GM23338 (cell line): ENCODE data around the gene INO80B. TPM values are rescaled to one million over a fixed set of nuclear protein-coding genes. Genes with fewer than 3 reads are reported as not detected.

Source experiments
- ATAC-seq: fragments of 200-7000 bp; cut with Tn5 transposase; 3 replicates; pipeline ENCODE4 v1.9.1; 2020
- DNase-seq: peaks from one replicate; pipeline ENCODE4 v3.0.0-alpha.2; 2015; ENCODE audit warnings: low spot score
- H2AFZ ChIP-seq: fragments of 200-600 bp; sonication (generic); 2 replicates; pipeline ENCODE4 v1.8.0; 2016; ENCODE audit warnings: antibody characterized with exemption, mild to moderate bottlenecking, moderate library complexity
- H3F3A ChIP-seq: fragments of 200-600 bp; sonication (generic); replicated peaks from 2 replicates; pipeline ENCODE4 v1.8.0; 2017; ENCODE audit warnings: antibody characterized with exemption, mixed run types, low read depth
- H3K27ac ChIP-seq: fragments of 200-600 bp; sonication (generic); 2 replicates; pipeline ENCODE4 v1.6.1; 2016; ENCODE audit warnings: low read depth
- H3K27me3 ChIP-seq: fragments of 200-600 bp; sonication (generic); 2 replicates; pipeline ENCODE4 v1.8.0; 2016; ENCODE audit warnings: mild to moderate bottlenecking, mixed run types, moderate library complexity; ENCODE audit not compliant: insufficient read depth
- H3K36me3 ChIP-seq: fragments of 200-600 bp; sonication (generic); 2 replicates; pipeline ENCODE4 v1.8.0; 2016; ENCODE audit warnings: mild to moderate bottlenecking; ENCODE audit not compliant: insufficient read depth
- H3K4me1 ChIP-seq: fragments of 200-600 bp; sonication (generic); 2 replicates; pipeline ENCODE4 v1.8.0; 2016; ENCODE audit warnings: mild to moderate bottlenecking, moderate library complexity; ENCODE audit not compliant: insufficient read depth
- H3K4me2 ChIP-seq: fragments of 200-600 bp; sonication (generic); 2 replicates; pipeline ENCODE4 v1.7.1; 2017; ENCODE audit warnings: mixed run types
- H3K4me3 ChIP-seq: fragments of 200-600 bp; sonication (generic); 2 replicates; pipeline ENCODE4 v1.6.1; 2016; ENCODE audit warnings: mixed run types
- H3K79me2 ChIP-seq: fragments of 200-600 bp; sonication (generic); replicated peaks from 2 replicates; pipeline ENCODE4 v1.8.0; 2017; ENCODE audit warnings: mild to moderate bottlenecking; ENCODE audit not compliant: insufficient read depth
- H3K9me2 ChIP-seq: fragments of 200-600 bp; sonication (generic); 2 replicates; pipeline ENCODE4 v1.8.0; 2017; ENCODE audit not compliant: insufficient read depth
- H4K20me1 ChIP-seq: fragments of 200-600 bp; sonication (generic); replicated peaks from 2 replicates; pipeline ENCODE4 v1.8.0; 2017; ENCODE audit warnings: mild to moderate bottlenecking; ENCODE audit not compliant: insufficient read depth
- H3K27ac Mint-ChIP-seq: 2 replicates; pipeline ENCODE4 v1.8.0; 2020; ENCODE audit warnings: inconsistent platforms, mild to moderate bottlenecking, moderate library complexity, mixed read lengths
- H3K27me3 Mint-ChIP-seq: 3 replicates; pipeline ENCODE4 v1.8.0; 2022; ENCODE audit warnings: low read depth, mild to moderate bottlenecking, moderate library complexity, mixed read lengths, inconsistent platforms; ENCODE audit not compliant: insufficient read depth, poor library complexity
- H3K36me3 Mint-ChIP-seq: 3 replicates; pipeline ENCODE4 v1.8.0; 2021; ENCODE audit warnings: low read depth, mild to moderate bottlenecking, inconsistent platforms, moderate library complexity, mixed read lengths
- H3K4me1 Mint-ChIP-seq: 3 replicates; pipeline ENCODE4 v1.8.0; 2020; ENCODE audit warnings: mild to moderate bottlenecking, inconsistent platforms, mixed read lengths
- H3K4me3 Mint-ChIP-seq: 3 replicates; pipeline ENCODE4 v1.8.0; 2021; ENCODE audit warnings: moderate library complexity, mild to moderate bottlenecking, inconsistent platforms, mixed read lengths
- H3K9me3 Mint-ChIP-seq: 3 replicates; pipeline ENCODE4 v1.8.0; 2020; ENCODE audit warnings: moderate library complexity, mild to moderate bottlenecking, inconsistent platforms, mixed read lengths
- CREB1 ChIP-seq: fragments of 250-450 bp; sonication (Bioruptor Pico); IDR thresholded peaks from 2 replicates; pipeline ENCODE4 v1.5.0; 2020; ENCODE audit warnings: low read depth, mild to moderate bottlenecking, moderate library complexity
- CTCF ChIP-seq, 2 experiments: fragments of 200-600 bp in 1 of 2; sonication (generic) in 1 of 2; conservative IDR thresholded peaks; 2 replicates each; pipeline versions ENCODE4 v1.5.1 to v1.6.1; 2016 to 2017; ENCODE audit warnings: antibody characterized with exemption in 2 of 2, low read depth in 2 of 2, mild to moderate bottlenecking in 2 of 2, moderate library complexity in 1 of 2
- EZH2 ChIP-seq: fragments of 200-600 bp; sonication (generic); IDR thresholded peaks from one replicate; pipeline ENCODE4 v1.8.0; 2017; ENCODE audit warnings: antibody characterized with exemption, mild to moderate bottlenecking, low read depth; ENCODE audit not compliant: unreplicated experiment
- EZH2phosphoT487 ChIP-seq: fragments of 200-600 bp; sonication (generic); IDR thresholded peaks from one replicate; pipeline ENCODE4 v1.8.1; 2018; ENCODE audit warnings: antibody characterized with exemption; ENCODE audit not compliant: unreplicated experiment
- JUNB ChIP-seq: IDR thresholded peaks from one replicate; pipeline ENCODE4 v1.6.1; 2016; ENCODE audit warnings: antibody characterized with exemption; ENCODE audit not compliant: unreplicated experiment
- NANOG ChIP-seq: IDR thresholded peaks from 2 replicates; pipeline ENCODE4 v1.6.1; 2016; ENCODE audit warnings: antibody characterized with exemption, borderline replicate concordance
- POLR2AphosphoS5 ChIP-seq: IDR thresholded peaks from 2 replicates; pipeline ENCODE4 v1.6.1; 2016; ENCODE audit warnings: antibody characterized with exemption, low read depth
- REST ChIP-seq: IDR thresholded peaks from one replicate; pipeline ENCODE4 v1.6.1; 2018; ENCODE audit warnings: antibody characterized with exemption; ENCODE audit not compliant: unreplicated experiment
- STAT1 ChIP-seq: IDR thresholded peaks from one replicate; pipeline ENCODE4 v1.6.1; 2016; ENCODE audit warnings: antibody characterized with exemption; ENCODE audit not compliant: unreplicated experiment
- ZNF114 ChIP-seq: fragments of 250-450 bp; sonication (Bioruptor Pico); IDR thresholded peaks from 2 replicates; pipeline ENCODE4 v1.5.0; 2020; ENCODE audit warnings: mild to moderate bottlenecking, moderate library complexity
- ZNF331 ChIP-seq: fragments of 250-450 bp; sonication (Bioruptor Pico); IDR thresholded peaks from 2 replicates; pipeline ENCODE4 v1.5.0; 2020; ENCODE audit warnings: low read depth, mild to moderate bottlenecking, moderate library complexity
- polyA plus RNA-seq: library from polyadenylated mRNA; unstranded; fragments of >200 nt; fragmentation: Nextera tagmentation; extraction: Ambion mirVana; gene quantifications from 2 replicates; pipeline ENCODE4 v1.2.1, GENCODE V29; 2016
- total RNA-seq: library from RNA; depleted of rRNA; stranded (reverse); fragments of >200 nt; shearing (Covaris generic); gene quantifications from 2 replicates; pipeline ENCODE4 v1.2.3, GENCODE V29; 2014
- TF ChIP-seq, protein P1 (sequence below): IDR thresholded peaks from 2 replicates; pipeline ENCODE4 v1.6.1; 2016; ENCODE audit warnings: antibody characterized with exemption

Gene INO80B
- total and polyA plus RNA-seq, 2 experiments from 2014 or later, result 5.1 to 21.8 TPM

DNA sequence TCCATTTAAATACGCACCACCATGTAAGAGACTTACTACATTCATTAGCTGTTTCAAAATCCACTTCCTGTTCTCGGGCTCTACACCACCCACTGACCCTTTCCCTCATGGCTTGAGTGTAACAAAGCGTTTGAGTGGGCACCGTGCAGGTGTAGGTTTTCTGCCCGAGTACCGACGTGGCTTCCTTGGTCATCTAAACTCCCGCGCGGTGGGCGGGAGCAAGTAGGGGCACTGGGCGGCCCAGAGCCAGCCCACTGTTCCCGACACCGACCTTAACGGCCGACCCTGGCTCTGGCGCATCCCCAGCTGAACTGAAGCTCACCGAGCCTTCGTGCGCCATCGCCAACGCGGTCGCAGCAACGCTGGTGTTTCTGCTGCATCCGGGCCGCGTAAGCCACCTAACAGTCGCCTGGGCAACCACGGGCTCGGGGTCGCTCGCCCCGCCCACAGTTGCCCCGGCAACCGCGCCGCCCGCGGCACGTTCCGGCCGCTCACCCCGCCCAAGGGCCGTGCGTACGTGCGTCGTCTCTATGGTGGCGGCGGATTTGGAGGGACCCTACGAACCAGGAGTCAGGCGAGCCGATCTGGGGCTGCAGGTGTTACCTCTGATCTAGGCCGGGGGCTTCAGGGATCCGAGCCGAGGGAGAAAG, 33.5 kb upstream of the INO80B start, which contains the start of the genes C2orf81 and WDR54 (continued):
- TF ChIP-seq REST, result no peak
- no peak for TF ChIP-seq ZNF114
- TF ChIP-seq POLR2AphosphoS5, result peak; percentile 80
- no peak for TF ChIP-seq ZNF331 (CRISPR knock-in tag)
- TF ChIP-seq STAT1, result no peak

DNA sequence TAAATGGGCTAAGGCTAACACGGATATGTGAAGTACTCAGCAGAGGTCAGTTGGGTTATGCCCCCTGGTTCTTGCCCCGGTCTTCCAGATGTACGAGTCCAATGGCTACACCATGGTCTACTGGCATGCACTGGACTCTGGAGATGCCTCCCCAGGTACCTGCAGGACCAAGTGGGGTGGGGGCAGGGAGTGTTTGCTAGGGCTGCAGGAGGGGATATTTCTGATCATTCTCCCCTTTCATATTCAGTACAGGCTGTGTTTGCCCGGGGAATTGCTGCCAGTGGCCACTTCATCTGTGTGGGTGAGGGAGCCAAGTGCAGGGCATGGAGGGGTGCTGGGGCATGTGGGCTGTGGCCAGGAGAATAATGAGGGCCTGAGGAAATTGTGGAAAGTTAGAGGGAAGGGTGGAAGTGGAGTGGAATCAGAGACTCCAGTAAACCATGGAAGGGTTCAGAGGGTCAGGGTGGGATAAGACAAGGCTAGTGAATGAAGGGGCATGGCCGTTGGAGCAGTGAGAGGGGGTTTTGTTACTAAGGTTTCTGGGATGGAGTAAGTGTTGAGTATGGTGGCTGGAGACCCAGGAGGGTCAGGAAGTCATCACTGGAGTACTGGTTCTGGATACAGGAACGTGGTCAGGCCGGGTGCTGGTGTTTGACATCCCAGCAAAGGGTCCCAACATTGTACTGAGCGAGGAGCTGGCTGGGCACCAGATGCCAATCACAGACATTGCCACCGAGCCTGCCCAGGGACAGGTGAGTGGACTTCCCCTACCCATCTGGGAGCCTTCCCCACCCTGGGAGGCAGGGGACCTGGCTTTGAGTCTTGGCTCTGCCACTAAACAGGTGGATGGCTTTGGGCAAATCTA, 31.4 kb upstream of the INO80B start:
- Histone ChIP-seq H3K4me3 (no peak overlapping the region), H3K79me2 (no peaks in the 10 kb centered on the region), H3K9me2 (no peaks in the 10 kb centered on the region), H3K36me3 (no peaks in the 10 kb centered on the region), H3K27me3 (peaks cover 15% of the 10 kb centered on the region), H3K4me2 (no peak overlapping the region), H3F3A (peaks cover 13% of the 10 kb centered on the region; the same call in 1 of the 2 replicates), H3K27ac (no peak overlapping the region), H2AFZ (no peak overlapping the region), H3K4me1 (no peaks in the 10 kb centered on the region), H4K20me1 (peaks cover 5% of the 10 kb centered on the region; the same call in 1 of the 2 replicates)
- no peak for TF ChIP-seq ZNF331 (CRISPR knock-in tag)
- no peak for TF ChIP-seq JUNB
- TF ChIP-seq NANOG, result no peak
- no peak for TF ChIP-seq CTCF (conservative IDR thresholded peaks at IDR 0.05; ENCODE audit: low read depth in 2 of 2)
- TF ChIP-seq STAT1, result no peak
- TF ChIP-seq EZH2phosphoT487, result no peak
- TF ChIP-seq, protein P1, sequence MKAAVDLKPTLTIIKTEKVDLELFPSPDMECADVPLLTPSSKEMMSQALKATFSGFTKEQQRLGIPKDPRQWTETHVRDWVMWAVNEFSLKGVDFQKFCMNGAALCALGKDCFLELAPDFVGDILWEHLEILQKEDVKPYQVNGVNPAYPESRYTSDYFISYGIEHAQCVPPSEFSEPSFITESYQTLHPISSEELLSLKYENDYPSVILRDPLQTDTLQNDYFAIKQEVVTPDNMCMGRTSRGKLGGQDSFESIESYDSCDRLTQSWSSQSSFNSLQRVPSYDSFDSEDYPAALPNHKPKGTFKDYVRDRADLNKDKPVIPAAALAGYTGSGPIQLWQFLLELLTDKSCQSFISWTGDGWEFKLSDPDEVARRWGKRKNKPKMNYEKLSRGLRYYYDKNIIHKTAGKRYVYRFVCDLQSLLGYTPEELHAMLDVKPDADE, result no peak
- no peak for TF ChIP-seq EZH2
- no peak for TF ChIP-seq POLR2AphosphoS5
- no peak for TF ChIP-seq CREB1
- no peak for TF ChIP-seq ZNF114
- peak overlapping the region; percentile 95 for H3K4me3 Mint-ChIP-seq
- DNase-seq, result no peak
- H3K27me3 Mint-ChIP-seq, result peaks cover 42% of the 10 kb centered on the region
- H3K36me3 Mint-ChIP-seq, result peaks cover 34% of the 10 kb centered on the region
- no peak for ATAC-seq
- no peaks in the 10 kb centered on the region for H3K9me3 Mint-ChIP-seq
- no peak overlapping the region for H3K27ac Mint-ChIP-seq
- H3K4me1 Mint-ChIP-seq, result peaks cover 10% of the 10 kb centered on the region
